Measurements from ENCODE around the gene RBM38.
"Not testable (repeated sequence)": the region's sequence is repeated elsewhere in the genome, so short reads cannot be mapped to it uniquely, and the experiment has no call there.

The RBM38 gene

GRCh38 chr20:57348922-57349574, 42.1 kb upstream of the RBM38 start:
- H3K36me3 ChIP-seq (ENCODE audit: low read depth); H3K9me3 ChIP-seq (ENCODE audit: severe bottlenecking); H3K4me1 ChIP-seq (ENCODE audit: insufficient read depth, poor library complexity, severe bottlenecking); DNase-seq (ENCODE audit: low spot score); H3K4me3 ChIP-seq (ENCODE audit: severe bottlenecking); H3K27ac ChIP-seq (ENCODE audit: poor library complexity, severe bottlenecking); H3K27me3 ChIP-seq (ENCODE audit: insufficient read depth, poor library complexity, severe bottlenecking); ATAC-seq (ENCODE audit: low read depth): not testable (repeated sequence)

GRCh38 chr20:57350081-57350710, 41.0 kb upstream of the RBM38 start:
- TF ChIP-seq, protein P1, sequence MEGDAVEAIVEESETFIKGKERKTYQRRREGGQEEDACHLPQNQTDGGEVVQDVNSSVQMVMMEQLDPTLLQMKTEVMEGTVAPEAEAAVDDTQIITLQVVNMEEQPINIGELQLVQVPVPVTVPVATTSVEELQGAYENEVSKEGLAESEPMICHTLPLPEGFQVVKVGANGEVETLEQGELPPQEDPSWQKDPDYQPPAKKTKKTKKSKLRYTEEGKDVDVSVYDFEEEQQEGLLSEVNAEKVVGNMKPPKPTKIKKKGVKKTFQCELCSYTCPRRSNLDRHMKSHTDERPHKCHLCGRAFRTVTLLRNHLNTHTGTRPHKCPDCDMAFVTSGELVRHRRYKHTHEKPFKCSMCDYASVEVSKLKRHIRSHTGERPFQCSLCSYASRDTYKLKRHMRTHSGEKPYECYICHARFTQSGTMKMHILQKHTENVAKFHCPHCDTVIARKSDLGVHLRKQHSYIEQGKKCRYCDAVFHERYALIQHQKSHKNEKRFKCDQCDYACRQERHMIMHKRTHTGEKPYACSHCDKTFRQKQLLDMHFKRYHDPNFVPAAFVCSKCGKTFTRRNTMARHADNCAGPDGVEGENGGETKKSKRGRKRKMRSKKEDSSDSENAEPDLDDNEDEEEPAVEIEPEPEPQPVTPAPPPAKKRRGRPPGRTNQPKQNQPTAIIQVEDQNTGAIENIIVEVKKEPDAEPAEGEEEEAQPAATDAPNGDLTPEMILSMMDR (IDR thresholded peaks at IDR 0.05; ENCODE audit: poor library complexity, severe bottlenecking): no peak
- ATAC-seq (ENCODE audit: low read depth): no peak
- H3K27me3 ChIP-seq (ENCODE audit: insufficient read depth, poor library complexity, severe bottlenecking): no peaks in the 10 kb centered on the region
- no peaks in the 10 kb centered on the region for H3K36me3 ChIP-seq (ENCODE audit: low read depth)
- H3K4me1 ChIP-seq (ENCODE audit: insufficient read depth, poor library complexity, severe bottlenecking): peaks cover 8% of the 10 kb centered on the region
- no peaks in the 10 kb centered on the region for H3K9me3 ChIP-seq (ENCODE audit: severe bottlenecking)
- no peak overlapping the region for H3K27ac ChIP-seq (ENCODE audit: poor library complexity, severe bottlenecking)
- H3K4me3 ChIP-seq (ENCODE audit: severe bottlenecking): no peak overlapping the region
- no peak for DNase-seq (ENCODE audit: low spot score)

GRCh38 chr20:57350726-57351041, 40.5 kb upstream of the RBM38 start:
- H3K9me3 ChIP-seq (ENCODE audit: severe bottlenecking); H3K4me1 ChIP-seq (ENCODE audit: insufficient read depth, poor library complexity, severe bottlenecking); DNase-seq (ENCODE audit: low spot score); H3K27me3 ChIP-seq (ENCODE audit: insufficient read depth, poor library complexity, severe bottlenecking); H3K36me3 ChIP-seq (ENCODE audit: low read depth); ATAC-seq (ENCODE audit: low read depth): not testable (repeated sequence)
- Histone ChIP-seq H3K27ac (ENCODE audit: poor library complexity, severe bottlenecking) (peak overlapping the region; percentile 50), H3K4me3 (ENCODE audit: severe bottlenecking) (peak overlapping the region; percentile 79)

DNA sequence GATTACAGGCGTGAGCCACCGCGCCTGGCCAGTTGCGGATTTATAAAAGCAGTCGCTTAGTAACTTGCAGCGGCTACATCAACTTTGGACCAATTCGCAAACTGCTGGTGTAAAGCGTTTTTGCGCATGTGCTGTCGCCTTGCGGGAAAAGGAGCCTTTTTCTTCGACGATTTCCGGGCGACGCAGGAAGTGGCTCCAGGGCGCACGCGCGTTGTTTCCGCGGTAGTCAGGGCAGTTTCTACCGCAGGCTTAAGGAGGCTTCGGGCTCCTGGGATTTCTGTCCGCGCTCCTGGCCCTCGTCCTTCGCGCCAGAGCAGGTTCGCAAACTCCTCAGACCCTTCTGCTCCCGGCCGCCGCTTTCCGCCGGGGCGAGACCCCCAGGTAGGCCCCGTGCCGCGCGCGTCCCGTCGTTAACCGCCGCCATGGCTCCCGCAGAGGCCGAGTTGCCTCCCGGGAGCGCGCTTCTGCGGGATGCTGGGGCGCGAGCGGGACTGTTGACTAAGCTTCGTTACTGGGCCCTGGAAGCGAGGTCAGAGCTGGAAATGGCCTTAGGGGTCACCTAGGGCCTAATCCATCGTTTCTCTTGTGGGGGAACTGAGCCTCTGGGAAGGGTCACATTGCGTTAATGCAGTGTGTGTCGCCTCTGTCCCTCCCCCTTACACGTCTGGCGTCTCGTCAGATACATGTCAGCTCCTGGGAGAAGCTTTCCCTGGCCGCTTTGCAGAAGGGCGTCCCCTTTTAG, 40.0 kb upstream of the RBM38 start, which contains the start of gene RAE1:
RAE1 (plus strand) TSS at position 214 of the 742 bp plus-strand sequence. CDS start 2,784 bp downstream, outside the sequence.
- no peaks in the 10 kb centered on the region for H3K9me3 ChIP-seq (ENCODE audit: severe bottlenecking)
- H3K4me1 ChIP-seq (ENCODE audit: insufficient read depth, poor library complexity, severe bottlenecking): peaks cover 8% of the 10 kb centered on the region
- DNase-seq (ENCODE audit: low spot score) (peak; percentile 98), ATAC-seq (ENCODE audit: low read depth) (peak; percentile 80)
- no peaks in the 10 kb centered on the region for H3K36me3 ChIP-seq (ENCODE audit: low read depth)
- H3K4me3 ChIP-seq (ENCODE audit: severe bottlenecking): peak within 1 kb of the TSS; percentile 79
- TF ChIP-seq, protein P1 (IDR thresholded peaks at IDR 0.05; ENCODE audit: poor library complexity, severe bottlenecking): no peak
- no peaks in the 10 kb centered on the region for H3K27me3 ChIP-seq (ENCODE audit: insufficient read depth, poor library complexity, severe bottlenecking)
- peak within 1 kb of the TSS; percentile 50 for H3K27ac ChIP-seq (ENCODE audit: poor library complexity, severe bottlenecking)

- Histone ChIP-seq H3K9me3 (ENCODE audit: severe bottlenecking) (no peaks in the 10 kb centered on the region), H3K4me3 (ENCODE audit: severe bottlenecking) (peak overlapping the region; percentile 79), H3K27me3 (ENCODE audit: insufficient read depth, poor library complexity, severe bottlenecking) (no peaks in the 10 kb centered on the region), H3K27ac (ENCODE audit: poor library complexity, severe bottlenecking) (no peak overlapping the region), H3K36me3 (ENCODE audit: low read depth) (no peaks in the 10 kb centered on the region), H3K4me1 (ENCODE audit: insufficient read depth, poor library complexity, severe bottlenecking) (peaks cover 8% of the 10 kb centered on the region)
- TF ChIP-seq, protein P1 (IDR thresholded peaks at IDR 0.05; ENCODE audit: poor library complexity, severe bottlenecking): no peak
- DNase-seq (ENCODE audit: low spot score): no peak
- ATAC-seq (ENCODE audit: low read depth): no peak
These were observed 38.9 kb upstream of the RBM38 start for GRCh38 chr20:57352305-57352704.
